Urinary bladder (tissue), 4 donors: ENCODE data around the gene SLN. TPM values are rescaled to one million over a fixed set of nuclear protein-coding genes. Genes with fewer than 3 reads are reported as not detected.

Experiments
- DNase-seq: peaks from one replicate; pipeline ENCODE4 v3.0.0-alpha.2; 2015; ENCODE audit errors: extremely low spot score
- H3K27ac ChIP-seq: one replicate; pipeline ENCODE4 v1.5.1; 2013; ENCODE audit warnings: low read depth, mild to moderate bottlenecking, moderate library complexity
- H3K36me3 ChIP-seq: one replicate; pipeline ENCODE4 v1.6.1; 2013; ENCODE audit warnings: mild to moderate bottlenecking, moderate library complexity; ENCODE audit not compliant: insufficient read depth
- H3K4me1 ChIP-seq: one replicate; pipeline ENCODE4 v1.6.1; 2013; ENCODE audit warnings: mild to moderate bottlenecking, moderate library complexity; ENCODE audit not compliant: insufficient read depth
- H3K4me3 ChIP-seq: one replicate; pipeline ENCODE4 v1.5.1; 2013; ENCODE audit warnings: low read depth, low read length
- WGBS: extraction: QIAGEN DNeasy Blood & Tissue Kit; methylation state at CpG from one replicate; pipeline ENCODE4 v1.1.7; 2013; 5-methylcytosine and 5-hydroxymethylcytosine counted together
- polyA plus RNA-seq: library from polyadenylated mRNA; stranded (reverse); fragments of 200-250 nt; gene quantifications from one replicate; pipeline ENCODE4 v1.2.3, GENCODE V29; 2013
- total RNA-seq: library from RNA; depleted of rRNA; stranded (reverse); fragments of >200 nt; gene quantifications from one replicate; pipeline ENCODE4 v1.2.3, GENCODE V29; 2014
- donor health status: healthy with polysubstance abuse.
- donor health status: healthy.

SLN gene
- total and polyA plus RNA-seq, 2 donors = 0.09 to 28.1 TPM

DNA sequence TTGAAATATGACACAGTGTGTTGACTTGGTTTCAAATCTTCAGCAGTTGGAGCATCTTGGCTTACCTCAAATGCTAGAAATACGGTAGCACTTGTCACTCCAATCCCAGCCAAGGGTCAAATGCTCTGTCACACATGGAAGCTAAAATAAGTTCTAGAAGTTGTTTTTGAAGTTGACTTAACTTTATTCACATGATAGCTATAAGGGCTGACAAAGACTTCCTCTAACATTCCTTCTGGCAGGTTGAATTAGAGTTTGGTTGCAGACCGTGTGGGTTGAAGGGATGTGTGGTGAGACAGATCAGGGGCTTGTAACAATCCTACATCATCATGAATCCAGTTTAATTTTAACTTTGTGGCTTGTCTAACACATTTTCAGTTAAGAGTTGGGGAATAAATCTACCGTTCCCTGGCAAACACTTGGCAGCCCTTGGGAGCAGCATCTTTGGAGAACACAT lies 4.6 kb downstream of the SLN start:
- Histone ChIP-seq H3K4me1 (no peaks in the 10 kb centered on the region), H3K27ac (no peak overlapping the region), H3K4me3 (no peak overlapping the region), H3K36me3 (no peaks in the 10 kb centered on the region)
- DNase-seq = no peak
- WGBS = 74% methylated on average over 3 of the region's 3 CpGs

DNA sequence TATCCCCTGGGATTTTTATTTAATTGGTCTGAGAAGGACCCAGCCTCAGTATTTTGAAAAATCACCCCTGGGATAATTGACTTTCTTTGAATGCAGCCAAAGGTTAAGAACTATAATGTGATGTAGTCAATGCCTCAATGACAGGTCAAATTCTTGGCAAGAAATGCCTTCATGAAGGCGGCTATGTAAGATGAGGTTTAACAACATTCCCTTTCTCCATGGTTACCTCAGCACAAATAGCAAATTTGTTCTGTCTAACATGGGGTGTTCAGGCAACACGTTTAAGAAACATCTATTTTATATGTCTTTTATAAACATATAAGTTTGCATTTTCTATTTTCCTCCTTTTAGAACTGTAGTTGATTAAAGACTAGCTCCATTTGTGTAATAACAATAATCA lies 5.3 kb downstream of the SLN start:
- H3K36me3 ChIP-seq = no peaks in the 10 kb centered on the region
- 37% methylated on average over 2 of the region's 2 CpGs for WGBS
- H3K4me3 ChIP-seq = no peak overlapping the region
- no peak for DNase-seq
- no peaks in the 10 kb centered on the region for H3K4me1 ChIP-seq
- no peak overlapping the region for H3K27ac ChIP-seq

- DNase-seq = no peak
- no peaks in the 10 kb centered on the region for H3K36me3 ChIP-seq
- H3K27ac ChIP-seq = no peak overlapping the region
- 67% methylated on average over 2 of the region's 2 CpGs for WGBS
- H3K4me3 ChIP-seq = no peak overlapping the region
- no peaks in the 10 kb centered on the region for H3K4me1 ChIP-seq
Observed at GRCh38 chr11:107705027-107705426, 6.8 kb downstream of the SLN start.

- H3K27ac ChIP-seq = no peak overlapping the region
- WGBS = 89% methylated on average over 3 of the region's 3 CpGs
Observed at GRCh38 chr11:107704451-107704850, 7.4 kb downstream of the SLN start.

DNA sequence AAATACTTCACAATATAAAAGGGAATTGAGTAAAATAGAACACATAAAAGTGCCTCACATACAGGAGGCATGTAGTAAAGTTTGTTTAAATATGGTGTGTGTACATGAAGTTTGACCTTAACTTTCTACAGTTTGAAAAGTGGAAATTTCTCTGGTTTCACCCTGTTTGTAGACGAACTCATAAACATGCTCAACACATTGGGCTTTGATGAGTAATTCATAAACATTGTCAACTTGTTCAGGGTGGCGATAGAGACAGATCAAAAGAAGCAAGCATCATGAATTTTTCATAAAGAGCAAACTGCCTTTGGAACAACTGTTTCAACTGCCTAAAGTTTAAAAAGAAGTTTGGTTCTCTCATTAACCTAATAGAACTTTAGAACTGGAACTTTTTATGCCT lies 9.1 kb downstream of the SLN start:
- WGBS = 49% methylated on average over 2 of the region's 2 CpGs
- DNase-seq = no peak

More at GRCh38 chr11:107704451-107704850, 7.4 kb downstream of the SLN start:
- H3K4me3 ChIP-seq = no peak overlapping the region
- H3K4me1 ChIP-seq = no peaks in the 10 kb centered on the region
- no peak for DNase-seq
- H3K36me3 ChIP-seq = no peaks in the 10 kb centered on the region

GRCh38 chr11:107702109-107702660 lies 9.7 kb downstream of the SLN start:
- no peaks in the 10 kb centered on the region for H3K36me3 ChIP-seq
- H3K4me1 ChIP-seq = no peaks in the 10 kb centered on the region
- WGBS = 86% methylated on average over 7 of the region's 7 CpGs
- DNase-seq = no peak
- H3K27ac ChIP-seq = no peak overlapping the region
- H3K4me3 ChIP-seq = no peak overlapping the region

More for the DNA sequence above, 9.1 kb downstream of the SLN start:
- Histone ChIP-seq H3K27ac (no peak overlapping the region), H3K4me3 (no peak overlapping the region), H3K36me3 (no peaks in the 10 kb centered on the region), H3K4me1 (no peaks in the 10 kb centered on the region)

- no peaks in the 10 kb centered on the region for H3K4me1 ChIP-seq
- no peak for DNase-seq
- H3K27ac ChIP-seq = no peak overlapping the region
- no peak overlapping the region for H3K4me3 ChIP-seq
- H3K36me3 ChIP-seq = no peaks in the 10 kb centered on the region
- 78% methylated on average over 15 of the region's 15 CpGs for WGBS
Observed at GRCh38 chr11:107699371-107700285, 12.2 kb downstream of the SLN start.

DNA sequence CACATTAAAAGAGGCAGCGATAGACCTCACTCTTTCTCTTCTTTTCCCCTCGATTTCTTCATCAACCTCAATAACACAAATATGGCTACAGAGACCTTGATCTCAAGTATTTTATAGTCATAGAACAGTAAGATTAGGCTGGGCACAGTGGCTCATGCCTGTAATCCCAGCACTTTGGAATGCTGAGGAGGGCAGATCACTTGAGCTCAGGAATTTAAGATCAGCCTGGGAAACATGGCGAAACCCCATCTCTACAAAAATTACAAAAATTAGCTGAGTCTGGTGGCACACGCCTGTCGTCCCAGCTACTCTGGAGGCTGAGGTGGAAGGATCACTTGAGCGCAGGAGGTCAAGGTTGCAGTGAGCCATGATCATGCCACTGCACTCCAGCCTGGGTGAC lies 14.6 kb downstream of the SLN start:
- no peaks in the 10 kb centered on the region for H3K4me1 ChIP-seq
- no peaks in the 10 kb centered on the region for H3K36me3 ChIP-seq
- H3K27ac ChIP-seq = no peak overlapping the region
- no peak overlapping the region for H3K4me3 ChIP-seq
- WGBS = 87% methylated on average over 6 of the region's 6 CpGs
- no peak for DNase-seq

GRCh38 chr11:107696140-107696539 lies 15.7 kb downstream of the SLN start:
- no peak for DNase-seq
- Histone ChIP-seq H3K27ac (no peak overlapping the region), H3K4me1 (no peaks in the 10 kb centered on the region), H3K4me3 (no peak overlapping the region), H3K36me3 (no peaks in the 10 kb centered on the region)
- 14% methylated on average over 1 of the region's 1 CpG for WGBS

GRCh38 chr11:107695446-107695845 lies 16.4 kb downstream of the SLN start:
- DNase-seq = no peak
- H3K4me1 ChIP-seq = no peaks in the 10 kb centered on the region
- no peak overlapping the region for H3K4me3 ChIP-seq
- 62% methylated on average over 1 of the region's 1 CpG for WGBS
- H3K36me3 ChIP-seq = no peaks in the 10 kb centered on the region
- H3K27ac ChIP-seq = no peak overlapping the region

GRCh38 chr11:107691000-107691750 lies 20.7 kb downstream of the SLN start:
- Histone ChIP-seq H3K4me1 (no peaks in the 10 kb centered on the region), H3K4me3 (no peak overlapping the region), H3K27ac (no peak overlapping the region), H3K36me3 (no peaks in the 10 kb centered on the region)
- DNase-seq = no peak
- 19% methylated on average over 3 of the region's 3 CpGs for WGBS

DNA sequence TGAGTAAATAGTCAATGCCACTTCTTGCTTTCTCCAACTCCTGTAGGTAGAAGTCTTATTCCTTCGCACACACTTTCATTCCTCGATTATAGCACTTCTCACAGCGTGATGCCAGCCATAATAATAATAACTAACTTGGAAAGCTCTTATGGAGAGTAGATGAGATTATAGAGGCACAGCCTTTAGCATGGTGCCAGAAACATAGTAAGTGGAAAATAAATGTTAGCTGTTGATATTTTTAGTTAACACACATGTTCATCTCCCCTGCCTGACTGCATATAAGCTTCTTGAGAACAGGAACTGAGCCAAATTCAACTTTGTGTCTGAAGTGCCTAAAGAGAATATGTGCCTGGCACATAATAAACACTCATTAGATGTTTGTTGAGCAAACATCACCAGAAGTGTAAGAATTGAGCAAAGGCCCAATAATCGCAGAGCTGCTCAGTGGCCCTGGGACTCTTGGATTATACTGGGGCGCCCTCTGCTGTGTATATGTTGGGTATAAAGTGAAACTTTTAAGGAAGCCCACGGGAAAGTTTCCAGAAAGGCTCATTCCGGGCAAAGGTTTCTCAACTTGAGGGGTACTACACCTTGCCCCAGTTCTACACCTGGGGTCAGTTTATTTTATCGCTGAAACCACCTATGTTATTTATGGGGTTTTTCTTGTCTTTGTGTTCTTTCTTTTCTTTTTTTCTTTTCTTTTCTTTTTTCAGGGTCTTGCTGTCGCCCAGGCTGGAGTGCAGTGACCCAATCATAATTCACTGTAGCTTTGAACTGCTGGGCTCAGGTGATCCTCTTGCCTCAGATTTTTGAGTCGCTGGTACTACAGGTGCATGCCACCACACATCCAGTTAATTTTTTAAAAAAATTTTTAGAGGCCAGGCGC lies 22.3 kb downstream of the SLN start:
- H3K27ac ChIP-seq = no peak overlapping the region
- DNase-seq = no peak
- no peaks in the 10 kb centered on the region for H3K36me3 ChIP-seq
- H3K4me1 ChIP-seq = no peaks in the 10 kb centered on the region
- 49% methylated on average over 11 of the region's 11 CpGs for WGBS
- no peak overlapping the region for H3K4me3 ChIP-seq

- Histone ChIP-seq H3K27ac (no peak overlapping the region), H3K4me1 (no peaks in the 10 kb centered on the region), H3K36me3 (no peaks in the 10 kb centered on the region), H3K4me3 (no peak overlapping the region)
- DNase-seq = no peak
- 70% methylated on average over 6 of the region's 6 CpGs for WGBS
Observed at GRCh38 chr11:107688322-107688918, 23.4 kb downstream of the SLN start.
